Ramos (cell line): Measurements from ENCODE around the gene KIF6.

Experiments
- in situ Hi-C: fragments of 300-500 bp; cut with MboI; formaldehyde crosslinking; loops from one replicate; pipeline ENCODE4 v1.14.3; 2022; ENCODE audit warnings: low sequenced_read_pairs; ENCODE audit not compliant: unreplicated experiment

KIF6 gene

GRCh38 chr6:39281312-39281980 lies 443.8 kb downstream of the KIF6 start:
- in situ Hi-C loops = no loop called here

- in situ Hi-C loops = no loop called here
These were observed 444.9 kb downstream of the KIF6 start for GRCh38 chr6:39280247-39280731.
